Measurements from ENCODE around the gene SEZ6L. TPM values are rescaled to one million over a fixed set of nuclear protein-coding genes. Genes with fewer than 3 reads are reported as not detected.

SEZ6L gene
- total and polyA plus RNA-seq, 10 donors: 0.02 to 0.72 (median 0.30) TPM; not detected in 2

DNA sequence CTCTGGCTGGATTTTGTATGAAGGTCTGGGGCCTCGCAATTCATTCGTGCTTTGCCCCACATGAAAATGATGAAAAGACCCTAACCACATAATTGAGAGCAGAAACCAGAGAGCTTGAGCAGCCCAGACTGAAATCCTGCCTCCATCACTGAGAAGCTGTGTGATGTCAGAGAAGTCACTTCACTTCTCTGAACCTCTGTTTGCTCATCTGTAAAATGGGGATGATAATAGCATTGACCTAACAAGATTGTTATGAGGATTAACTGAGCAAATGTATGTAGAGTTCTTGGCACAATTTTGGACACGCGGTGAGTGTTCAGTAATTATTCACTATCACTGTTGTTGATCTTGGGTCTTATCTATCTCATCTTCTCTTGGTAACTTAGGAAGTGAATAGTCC is 203.6 kb downstream of the SEZ6L start:
- TF ChIP-seq POLR2AphosphoS5 (IDR thresholded peaks at IDR 0.05): no peak
- TF ChIP-seq, protein P1, sequence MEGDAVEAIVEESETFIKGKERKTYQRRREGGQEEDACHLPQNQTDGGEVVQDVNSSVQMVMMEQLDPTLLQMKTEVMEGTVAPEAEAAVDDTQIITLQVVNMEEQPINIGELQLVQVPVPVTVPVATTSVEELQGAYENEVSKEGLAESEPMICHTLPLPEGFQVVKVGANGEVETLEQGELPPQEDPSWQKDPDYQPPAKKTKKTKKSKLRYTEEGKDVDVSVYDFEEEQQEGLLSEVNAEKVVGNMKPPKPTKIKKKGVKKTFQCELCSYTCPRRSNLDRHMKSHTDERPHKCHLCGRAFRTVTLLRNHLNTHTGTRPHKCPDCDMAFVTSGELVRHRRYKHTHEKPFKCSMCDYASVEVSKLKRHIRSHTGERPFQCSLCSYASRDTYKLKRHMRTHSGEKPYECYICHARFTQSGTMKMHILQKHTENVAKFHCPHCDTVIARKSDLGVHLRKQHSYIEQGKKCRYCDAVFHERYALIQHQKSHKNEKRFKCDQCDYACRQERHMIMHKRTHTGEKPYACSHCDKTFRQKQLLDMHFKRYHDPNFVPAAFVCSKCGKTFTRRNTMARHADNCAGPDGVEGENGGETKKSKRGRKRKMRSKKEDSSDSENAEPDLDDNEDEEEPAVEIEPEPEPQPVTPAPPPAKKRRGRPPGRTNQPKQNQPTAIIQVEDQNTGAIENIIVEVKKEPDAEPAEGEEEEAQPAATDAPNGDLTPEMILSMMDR (IDR thresholded peaks at IDR 0.05 in 8 of 11, conservative IDR thresholded peaks at IDR 0.05 in 3 of 11): no peak
- no peak for TF ChIP-seq POLR2A (IDR thresholded peaks at IDR 0.05)
- H3K27me3 ChIP-seq (replicated peaks in 1 of 7): peaks cover 0 to 76% (median 36%) of the 10 kb centered on the region in 7 donors
- no peaks in the 10 kb centered on the region for H3K9me3 ChIP-seq
- WGBS, 5 donors: 89 to 96% (median 95%) methylated on average over 4 of the region's 4 CpGs
- H3K27ac ChIP-seq: no peak overlapping the region
- H3K4me3 ChIP-seq: no peak overlapping the region
- no peaks in the 10 kb centered on the region for H3K36me3 ChIP-seq
- DNase-seq: no peak
- intact Hi-C loops (cut with DNase I; ENCODE audit: low total_unique reads): no loop called here
- peaks cover 0 to 5% (median 0%) of the 10 kb centered on the region in 6 donors for H3K4me1 ChIP-seq

DNA sequence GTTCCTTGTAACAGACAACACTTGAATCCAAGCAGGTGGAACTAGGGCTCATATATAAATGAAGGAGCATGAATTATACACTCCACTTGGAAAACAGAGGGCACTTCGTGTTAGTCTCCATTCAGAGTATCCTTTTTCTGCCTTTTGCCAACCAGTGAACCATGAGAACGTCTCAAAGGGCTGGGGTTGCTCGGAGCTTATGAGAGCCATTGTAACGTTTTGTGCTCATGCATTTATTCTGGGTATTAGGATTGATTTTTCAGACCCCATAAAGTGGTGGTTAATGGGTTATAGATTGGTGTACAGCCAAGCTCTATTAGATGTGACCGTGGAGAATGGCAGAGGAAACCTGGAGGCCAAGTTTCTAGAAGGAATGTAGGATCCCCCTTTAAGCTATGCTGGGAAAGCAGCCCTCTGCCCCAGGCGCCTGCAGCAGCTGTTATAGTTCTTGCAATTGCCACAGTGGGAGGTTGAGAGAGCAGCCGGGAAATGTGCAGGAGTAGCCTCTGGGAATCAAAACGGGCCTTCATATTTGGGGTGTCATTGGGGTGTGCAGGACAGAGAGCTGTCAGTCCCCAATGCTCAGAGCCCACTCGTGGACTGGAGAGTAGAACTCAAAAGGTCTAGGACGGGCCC is 205.2 kb downstream of the SEZ6L start:
- H3K9me3 ChIP-seq: peaks cover 0 to 11% (median 3%) of the 10 kb centered on the region in 8 donors
- intact Hi-C loops (cut with DNase I; ENCODE audit: low total_unique reads): no loop called here
- no peak for DNase-seq
- TF ChIP-seq POLR2A (IDR thresholded peaks at IDR 0.05): no peak
- TF ChIP-seq, protein P1 (IDR thresholded peaks at IDR 0.05 in 8 of 11, conservative IDR thresholded peaks at IDR 0.05 in 3 of 11): no peak
- no peak for TF ChIP-seq POLR2AphosphoS5 (IDR thresholded peaks at IDR 0.05)
- H3K27ac ChIP-seq: no peak overlapping the region
- no peaks in the 10 kb centered on the region for H3K36me3 ChIP-seq
- WGBS, 5 donors: 49 to 72% (median 63%) methylated on average over 10 of the region's 10 CpGs
- peaks cover 0 to 84% (median 34%) of the 10 kb centered on the region in 7 donors for H3K27me3 ChIP-seq (replicated peaks in 1 of 7)
- H3K4me3 ChIP-seq: no peak overlapping the region
- peaks cover 0 to 5% (median 0%) of the 10 kb centered on the region in 6 donors for H3K4me1 ChIP-seq

DNA sequence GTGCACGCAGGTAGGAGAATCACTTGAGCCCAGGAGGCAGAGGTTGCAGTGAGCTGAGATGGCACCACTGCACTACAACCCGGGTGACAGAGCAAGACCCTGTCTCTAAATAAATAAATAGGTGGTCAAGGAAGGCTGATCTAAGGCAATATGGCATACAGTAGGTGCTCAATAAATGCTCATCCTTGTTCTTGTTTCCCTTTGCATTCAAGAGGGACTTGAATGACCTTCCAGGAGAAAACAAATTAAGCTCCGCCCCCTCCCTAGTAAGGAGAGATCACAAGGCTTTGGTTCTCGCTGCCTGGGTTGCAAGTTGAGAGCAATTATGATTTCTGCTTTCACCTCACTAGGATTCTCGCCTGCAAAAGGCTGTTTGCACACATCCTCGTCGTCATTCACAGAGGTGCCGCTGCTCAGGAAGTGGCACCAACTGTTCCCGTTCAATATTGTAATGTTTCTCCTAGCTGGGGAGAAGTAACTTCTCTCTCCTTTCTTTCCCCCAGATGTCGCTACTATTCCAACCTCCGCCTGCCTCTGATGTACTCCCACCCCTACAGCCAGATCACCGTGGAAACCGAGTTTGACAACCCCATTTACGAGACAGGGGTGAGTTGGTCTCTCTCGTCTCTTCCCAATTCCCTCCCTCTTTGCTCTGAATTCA is 208.0 kb downstream of the SEZ6L start:
- DNase-seq: no peak
- WGBS, 5 donors: 15 to 21% (median 19%) methylated on average over 15 of the region's 15 CpGs
- intact Hi-C loops (cut with DNase I; ENCODE audit: low total_unique reads): no loop called here

More for the DNA sequence above, 208.0 kb downstream of the SEZ6L start:
- TF ChIP-seq, protein P1 (IDR thresholded peaks at IDR 0.05 in 8 of 11, conservative IDR thresholded peaks at IDR 0.05 in 3 of 11): no peak
- no peak for TF ChIP-seq POLR2AphosphoS5 (IDR thresholded peaks at IDR 0.05)
- no peak for TF ChIP-seq POLR2A (IDR thresholded peaks at IDR 0.05)
- Histone ChIP-seq H3K27me3 (replicated peaks in 1 of 7) (peaks cover 0 to 79% (median 30%) of the 10 kb centered on the region in 7 donors), H3K4me1 (peaks cover 0 to 5% (median 0%) of the 10 kb centered on the region in 6 donors), H3K27ac (no peak overlapping the region), H3K9me3 (peaks cover 0 to 11% (median 3%) of the 10 kb centered on the region in 8 donors), H3K36me3 (no peaks in the 10 kb centered on the region), H3K4me3 (no peak overlapping the region)

All from spleen (tissue), 11 donors.